BLaER1 (cell line): ENCODE data around the gene AKAP6.
"Not testable (repeated sequence)": the region's sequence is repeated elsewhere in the genome, so short reads cannot be mapped to it uniquely, and the experiment has no call there.

ENCODE experiments used
- H3K27ac ChIP-seq: shearing (Covaris generic); formaldehyde crosslinking; 2 replicates; pipeline ENCODE4 v1.8.1; 2022
- H3K27me3 ChIP-seq: shearing (Covaris generic); formaldehyde crosslinking; 2 replicates; pipeline ENCODE4 v1.8.1; 2022
- H3K36me3 ChIP-seq: shearing (Covaris generic); formaldehyde crosslinking; 2 replicates; pipeline ENCODE4 v1.8.1; 2022
- H3K4me1 ChIP-seq: shearing (Covaris generic); formaldehyde crosslinking; 2 replicates; pipeline ENCODE4 v1.8.1; 2022
- H3K4me2 ChIP-seq: shearing (Covaris generic); formaldehyde crosslinking; 2 replicates; pipeline ENCODE4 v1.8.1; 2022
- H3K4me3 ChIP-seq: shearing (Covaris generic); formaldehyde crosslinking; 2 replicates; pipeline ENCODE4 v1.8.1; 2022
- H3K9ac ChIP-seq: shearing (Covaris generic); formaldehyde crosslinking; 2 replicates; pipeline ENCODE4 v1.8.1; 2022
- H3K9me3 ChIP-seq: shearing (Covaris generic); formaldehyde crosslinking; 2 replicates; pipeline ENCODE4 v1.8.1; 2022
- H4K20me1 ChIP-seq: shearing (Covaris generic); formaldehyde crosslinking; 2 replicates; pipeline ENCODE4 v1.8.1; 2022
- Cebpa-rat ChIP-seq: shearing (Covaris generic); IDR thresholded peaks from 2 replicates; pipeline ENCODE4 v1.8.1; 2022

AKAP6 gene

GRCh38 chr14:32367516-32367915, 38.4 kb downstream of the AKAP6 start:
- Histone ChIP-seq H3K9me3 (no peaks in the 10 kb centered on the region), H3K4me3 (no peak overlapping the region), H3K27ac (no peak overlapping the region), H3K9ac (no peak overlapping the region), H3K4me2 (no peak overlapping the region), H3K4me1 (peaks cover 8% of the 10 kb centered on the region; the same call in 1 of the 2 replicates), H3K36me3 (no peaks in the 10 kb centered on the region), H3K27me3 (no peaks in the 10 kb centered on the region), H4K20me1 (no peaks in the 10 kb centered on the region)
- no peak for TF ChIP-seq Cebpa-rat

DNA sequence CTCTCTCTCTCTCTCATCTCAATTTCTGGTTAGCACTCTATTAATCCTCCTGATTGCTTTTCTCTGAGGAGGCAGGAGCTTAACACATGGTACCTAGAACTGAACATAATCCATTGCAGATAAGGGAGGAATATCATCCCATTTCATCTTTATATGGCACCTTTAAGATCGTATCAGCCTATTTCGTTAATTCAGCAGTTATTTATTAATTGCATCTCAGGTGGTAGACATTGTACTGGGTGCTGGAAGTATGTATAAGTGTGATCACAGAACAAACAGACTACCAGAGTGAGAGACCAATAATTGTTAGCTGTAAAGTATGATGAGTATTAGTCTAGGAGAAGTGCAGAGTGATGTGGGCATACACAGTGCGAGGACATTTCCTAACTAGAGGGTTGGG, 39.0 kb downstream of the AKAP6 start:
- Histone ChIP-seq H3K9ac (no peak overlapping the region), H4K20me1 (no peaks in the 10 kb centered on the region), H3K27me3 (no peaks in the 10 kb centered on the region), H3K4me3 (no peak overlapping the region), H3K4me2 (no peak overlapping the region), H3K4me1 (peaks cover 8% of the 10 kb centered on the region; the same call in 1 of the 2 replicates), H3K36me3 (no peaks in the 10 kb centered on the region), H3K27ac (no peak overlapping the region), H3K9me3 (no peaks in the 10 kb centered on the region)
- TF ChIP-seq Cebpa-rat: no peak

DNA sequence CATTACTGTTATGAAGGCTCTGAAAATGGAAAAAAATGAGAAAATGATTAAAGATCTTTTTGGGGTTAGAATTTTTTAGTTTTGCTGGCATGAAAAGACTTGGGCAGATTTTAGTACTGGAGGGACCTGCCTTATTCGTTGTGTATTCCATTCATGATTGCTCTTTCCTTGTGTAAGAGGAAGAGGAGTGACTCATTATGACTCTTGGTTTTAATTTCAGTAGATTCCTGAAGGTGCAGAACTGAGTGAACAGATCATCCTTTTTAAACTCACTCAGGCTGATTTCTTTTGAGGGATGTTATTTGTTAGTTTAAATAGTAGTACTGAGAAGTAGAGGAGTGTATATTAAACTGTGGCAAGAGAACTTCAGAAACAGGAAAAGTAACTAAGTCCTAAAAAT, 41.6 kb downstream of the AKAP6 start:
- Histone ChIP-seq H3K36me3 (no peaks in the 10 kb centered on the region), H4K20me1 (no peaks in the 10 kb centered on the region), H3K4me1 (peaks cover 3% of the 10 kb centered on the region; the same call in 1 of the 2 replicates), H3K9ac (no peak overlapping the region), H3K4me3 (no peak overlapping the region), H3K27me3 (no peaks in the 10 kb centered on the region), H3K4me2 (no peak overlapping the region), H3K27ac (no peak overlapping the region), H3K9me3 (no peaks in the 10 kb centered on the region)
- TF ChIP-seq Cebpa-rat: no peak

GRCh38 chr14:32372154-32372553, 43.1 kb downstream of the AKAP6 start:
- Histone ChIP-seq H3K9ac (no peak overlapping the region), H3K9me3 (no peaks in the 10 kb centered on the region), H3K36me3 (no peaks in the 10 kb centered on the region), H3K27me3 (no peaks in the 10 kb centered on the region), H3K4me3 (no peak overlapping the region), H3K4me1 (no peaks in the 10 kb centered on the region), H3K4me2 (no peak overlapping the region), H3K27ac (no peak overlapping the region), H4K20me1 (no peaks in the 10 kb centered on the region)
- no peak for TF ChIP-seq Cebpa-rat

DNA sequence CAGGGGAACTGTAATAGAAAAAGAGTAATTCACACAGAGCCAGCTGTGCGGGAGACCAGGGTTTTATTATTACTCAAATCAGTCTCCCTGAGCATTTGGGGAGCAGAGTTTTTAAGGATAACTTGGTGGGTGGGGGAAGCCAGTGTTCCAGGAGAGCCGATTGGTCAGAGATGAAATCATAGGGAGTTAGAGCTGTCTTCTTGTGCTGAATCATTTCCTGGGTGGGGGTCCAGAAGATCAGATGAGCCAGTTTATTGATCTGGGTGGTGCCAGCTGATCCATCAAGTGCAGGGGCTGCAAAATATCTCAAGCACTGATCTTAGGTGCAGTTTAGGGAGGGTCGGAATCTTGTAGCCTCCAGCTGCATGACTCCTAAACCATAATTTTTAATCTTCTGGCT, 44.1 kb downstream of the AKAP6 start:
- H3K36me3 ChIP-seq, H3K4me2 ChIP-seq, H3K27ac ChIP-seq, H3K9ac ChIP-seq, H3K4me3 ChIP-seq, H3K27me3 ChIP-seq, H3K9me3 ChIP-seq, H3K4me1 ChIP-seq, H4K20me1 ChIP-seq: not testable (repeated sequence)

DNA sequence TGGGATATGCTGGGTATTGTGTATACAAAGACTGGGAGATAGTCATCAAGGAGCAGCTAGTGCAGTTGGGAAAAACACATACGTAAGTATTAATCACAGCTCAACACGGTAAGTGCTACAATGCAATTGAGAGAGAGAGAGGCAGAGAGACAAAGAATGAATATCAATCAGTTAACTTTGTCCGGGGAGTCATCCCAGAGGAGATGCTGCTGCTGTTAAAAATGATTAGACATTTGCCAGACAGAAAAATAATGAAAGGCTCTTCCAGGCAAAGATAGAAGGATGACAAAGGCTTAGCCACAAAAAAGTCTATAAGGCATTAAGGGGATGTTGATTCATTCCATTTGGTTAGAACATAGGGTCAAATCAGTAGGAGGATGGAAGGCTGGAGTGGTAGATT, 45.1 kb downstream of the AKAP6 start:
- H3K4me3 ChIP-seq: no peak overlapping the region
- no peaks in the 10 kb centered on the region for H3K9me3 ChIP-seq
- no peak overlapping the region for H3K27ac ChIP-seq
- H3K4me2 ChIP-seq: no peak overlapping the region
- no peak overlapping the region for H3K9ac ChIP-seq
- no peaks in the 10 kb centered on the region for H4K20me1 ChIP-seq
- H3K36me3 ChIP-seq: no peaks in the 10 kb centered on the region
- peaks cover under 1% of the 10 kb centered on the region; the same call in 1 of the 2 replicates for H3K4me1 ChIP-seq
- TF ChIP-seq Cebpa-rat: no peak
- no peaks in the 10 kb centered on the region for H3K27me3 ChIP-seq

GRCh38 chr14:32375663-32376062, 46.6 kb downstream of the AKAP6 start:
- no peak overlapping the region for H3K4me3 ChIP-seq
- H3K9ac ChIP-seq: no peak overlapping the region
- H3K4me2 ChIP-seq: no peak overlapping the region
- no peak overlapping the region for H3K27ac ChIP-seq
- H3K4me1 ChIP-seq: peaks cover 6% of the 10 kb centered on the region; the same call in 1 of the 2 replicates
- TF ChIP-seq Cebpa-rat: no peak
- H3K9me3 ChIP-seq: no peaks in the 10 kb centered on the region
- no peaks in the 10 kb centered on the region for H4K20me1 ChIP-seq
- H3K27me3 ChIP-seq: no peaks in the 10 kb centered on the region
- H3K36me3 ChIP-seq: no peaks in the 10 kb centered on the region

- no peaks in the 10 kb centered on the region for H3K36me3 ChIP-seq
Observed at GRCh38 chr14:32377046-32377646, 48.0 kb downstream of the AKAP6 start.

GRCh38 chr14:32378284-32378683, 49.2 kb downstream of the AKAP6 start:
- TF ChIP-seq Cebpa-rat: no peak
- H3K36me3 ChIP-seq: no peaks in the 10 kb centered on the region
- peaks cover 6% of the 10 kb centered on the region; the same call in 1 of the 2 replicates for H3K4me1 ChIP-seq
- no peak overlapping the region for H3K4me2 ChIP-seq
- no peaks in the 10 kb centered on the region for H3K9me3 ChIP-seq
- no peak overlapping the region for H3K4me3 ChIP-seq
- no peak overlapping the region for H3K9ac ChIP-seq
- H3K27me3 ChIP-seq: no peaks in the 10 kb centered on the region
- H3K27ac ChIP-seq: no peak overlapping the region
- no peaks in the 10 kb centered on the region for H4K20me1 ChIP-seq

More at GRCh38 chr14:32377046-32377646, 48.0 kb downstream of the AKAP6 start:
- Histone ChIP-seq H3K9ac (no peak overlapping the region), H4K20me1 (no peaks in the 10 kb centered on the region), H3K4me2 (no peak overlapping the region), H3K27me3 (no peaks in the 10 kb centered on the region), H3K4me3 (no peak overlapping the region), H3K27ac (no peak overlapping the region), H3K9me3 (no peaks in the 10 kb centered on the region), H3K4me1 (peaks cover 6% of the 10 kb centered on the region; the same call in 1 of the 2 replicates)
- no peak for TF ChIP-seq Cebpa-rat

- Histone ChIP-seq H3K4me1 (peaks cover 6% of the 10 kb centered on the region; the same call in 1 of the 2 replicates), H4K20me1 (no peaks in the 10 kb centered on the region), H3K4me2 (no peak overlapping the region), H3K9ac (no peak overlapping the region), H3K4me3 (no peak overlapping the region), H3K27ac (no peak overlapping the region), H3K36me3 (no peaks in the 10 kb centered on the region), H3K9me3 (no peaks in the 10 kb centered on the region), H3K27me3 (no peaks in the 10 kb centered on the region)
- TF ChIP-seq Cebpa-rat: no peak
Observed at GRCh38 chr14:32379447-32379846, 50.3 kb downstream of the AKAP6 start.

- Histone ChIP-seq H3K4me2 (no peak overlapping the region), H3K36me3 (no peaks in the 10 kb centered on the region), H4K20me1 (no peaks in the 10 kb centered on the region), H3K9ac (no peak overlapping the region), H3K9me3 (no peaks in the 10 kb centered on the region), H3K27ac (no peak overlapping the region), H3K4me1 (peaks cover 6% of the 10 kb centered on the region; the same call in 1 of the 2 replicates), H3K27me3 (no peaks in the 10 kb centered on the region), H3K4me3 (no peak overlapping the region)
- TF ChIP-seq Cebpa-rat: no peak
Observed at GRCh38 chr14:32381869-32382268, 52.8 kb downstream of the AKAP6 start.
